Measurements from ENCODE around the gene DAD1.
A peak's percentile ranks its signal among the peaks of the same experiment; 100 is the strongest.

DAD1 gene

DNA sequence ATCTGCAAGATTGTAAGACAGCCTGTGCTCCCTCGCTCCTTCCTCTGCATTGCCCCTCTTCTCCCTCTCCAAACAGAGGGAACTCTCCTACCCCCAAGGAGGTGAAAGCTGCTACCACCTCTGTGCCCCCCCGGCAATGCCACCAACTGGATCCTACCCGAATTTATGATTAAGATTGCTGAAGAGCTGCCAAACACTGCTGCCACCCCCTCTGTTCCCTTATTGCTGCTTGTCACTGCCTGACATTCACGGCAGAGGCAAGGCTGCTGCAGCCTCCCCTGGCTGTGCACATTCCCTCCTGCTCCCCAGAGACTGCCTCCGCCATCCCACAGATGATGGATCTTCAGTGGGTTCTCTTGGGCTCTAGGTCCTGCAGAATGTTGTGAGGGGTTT, 37.4 kb downstream of the DAD1 start:
- no peak for DNase-seq (ENCODE audit: low read depth)
- no peak overlapping the region for H3K4me3 ChIP-seq (ENCODE audit: low read depth, low read length)
- in situ Hi-C loops (cut with HindIII; ENCODE audit: low sequenced_read_pairs), result no loop called here
- TF ChIP-seq, protein P1, sequence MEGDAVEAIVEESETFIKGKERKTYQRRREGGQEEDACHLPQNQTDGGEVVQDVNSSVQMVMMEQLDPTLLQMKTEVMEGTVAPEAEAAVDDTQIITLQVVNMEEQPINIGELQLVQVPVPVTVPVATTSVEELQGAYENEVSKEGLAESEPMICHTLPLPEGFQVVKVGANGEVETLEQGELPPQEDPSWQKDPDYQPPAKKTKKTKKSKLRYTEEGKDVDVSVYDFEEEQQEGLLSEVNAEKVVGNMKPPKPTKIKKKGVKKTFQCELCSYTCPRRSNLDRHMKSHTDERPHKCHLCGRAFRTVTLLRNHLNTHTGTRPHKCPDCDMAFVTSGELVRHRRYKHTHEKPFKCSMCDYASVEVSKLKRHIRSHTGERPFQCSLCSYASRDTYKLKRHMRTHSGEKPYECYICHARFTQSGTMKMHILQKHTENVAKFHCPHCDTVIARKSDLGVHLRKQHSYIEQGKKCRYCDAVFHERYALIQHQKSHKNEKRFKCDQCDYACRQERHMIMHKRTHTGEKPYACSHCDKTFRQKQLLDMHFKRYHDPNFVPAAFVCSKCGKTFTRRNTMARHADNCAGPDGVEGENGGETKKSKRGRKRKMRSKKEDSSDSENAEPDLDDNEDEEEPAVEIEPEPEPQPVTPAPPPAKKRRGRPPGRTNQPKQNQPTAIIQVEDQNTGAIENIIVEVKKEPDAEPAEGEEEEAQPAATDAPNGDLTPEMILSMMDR (IDR thresholded peaks at IDR 0.05; ENCODE audit: low read depth, low read length, missing control alignments), result no peak

DNA sequence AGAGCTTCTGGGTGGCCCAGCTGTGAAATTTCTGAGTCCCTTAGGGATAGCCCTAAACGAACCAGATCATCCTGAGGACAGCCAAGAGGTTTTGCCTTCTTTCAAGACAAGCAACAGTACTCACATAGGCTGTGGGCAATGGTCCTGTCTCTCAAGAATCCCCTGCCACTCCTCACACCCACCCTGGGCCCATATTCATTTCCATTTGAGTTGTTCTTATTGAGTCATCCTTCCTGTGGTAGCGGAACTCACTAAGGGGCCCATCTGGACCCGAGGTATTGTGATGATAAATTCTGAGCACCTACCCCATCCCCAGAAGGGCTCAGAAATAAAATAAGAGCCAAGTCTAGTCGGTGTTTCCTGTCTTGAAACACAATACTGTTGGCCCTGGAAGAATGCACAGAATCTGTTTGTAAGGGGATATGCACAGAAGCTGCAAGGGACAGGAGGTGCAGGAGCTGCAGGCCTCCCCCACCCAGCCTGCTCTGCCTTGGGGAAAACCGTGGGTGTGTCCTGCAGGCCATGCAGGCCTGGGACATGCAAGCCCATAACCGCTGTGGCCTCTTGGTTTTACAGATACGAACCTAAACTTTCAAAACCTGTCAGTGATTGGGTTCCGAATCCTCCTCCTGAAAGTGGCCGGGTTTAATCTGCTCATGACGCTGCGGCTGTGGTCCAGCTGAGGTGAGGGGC, 38.9 kb downstream of the DAD1 start:
- H3K4me3 ChIP-seq (ENCODE audit: low read depth, low read length), result no peak overlapping the region
- in situ Hi-C loops (cut with HindIII; ENCODE audit: low sequenced_read_pairs), result no loop called here
- DNase-seq (ENCODE audit: low read depth), result peak; percentile 19
- TF ChIP-seq, protein P1 (IDR thresholded peaks at IDR 0.05; ENCODE audit: low read depth, low read length, missing control alignments), result no peak

DNA sequence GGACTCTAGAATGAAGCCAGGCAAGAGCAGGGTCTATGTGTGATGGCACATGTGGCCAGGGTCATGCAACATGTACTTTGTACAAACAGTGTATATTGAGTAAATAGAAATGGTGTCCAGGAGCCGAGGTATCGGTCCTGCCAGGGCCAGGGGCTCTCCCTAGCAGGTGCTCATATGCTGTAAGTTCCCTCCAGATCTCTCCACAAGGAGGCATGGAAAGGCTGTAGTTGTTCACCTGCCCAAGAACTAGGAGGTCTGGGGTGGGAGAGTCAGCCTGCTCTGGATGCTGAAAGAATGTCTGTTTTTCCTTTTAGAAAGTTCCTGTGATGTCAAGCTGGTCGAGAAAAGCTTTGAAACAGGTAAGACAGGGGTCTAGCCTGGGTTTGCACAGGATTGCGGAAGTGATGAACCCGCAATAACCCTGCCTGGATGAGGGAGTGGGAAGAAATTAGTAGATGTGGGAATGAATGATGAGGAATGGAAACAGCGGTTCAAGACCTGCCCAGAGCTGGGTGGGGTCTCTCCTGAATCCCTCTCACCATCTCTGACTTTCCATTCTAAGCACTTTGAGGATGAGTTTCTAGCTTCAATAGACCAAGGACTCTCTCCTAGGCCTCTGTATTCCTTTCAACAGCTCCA, 39.6 kb downstream of the DAD1 start:
- TF ChIP-seq, protein P1 (IDR thresholded peaks at IDR 0.05; ENCODE audit: low read depth, low read length, missing control alignments), result no peak
- in situ Hi-C loops (cut with HindIII; ENCODE audit: low sequenced_read_pairs), result no loop called here
- DNase-seq (ENCODE audit: low read depth), result no peak
- no peak overlapping the region for H3K4me3 ChIP-seq (ENCODE audit: low read depth, low read length)

DNA sequence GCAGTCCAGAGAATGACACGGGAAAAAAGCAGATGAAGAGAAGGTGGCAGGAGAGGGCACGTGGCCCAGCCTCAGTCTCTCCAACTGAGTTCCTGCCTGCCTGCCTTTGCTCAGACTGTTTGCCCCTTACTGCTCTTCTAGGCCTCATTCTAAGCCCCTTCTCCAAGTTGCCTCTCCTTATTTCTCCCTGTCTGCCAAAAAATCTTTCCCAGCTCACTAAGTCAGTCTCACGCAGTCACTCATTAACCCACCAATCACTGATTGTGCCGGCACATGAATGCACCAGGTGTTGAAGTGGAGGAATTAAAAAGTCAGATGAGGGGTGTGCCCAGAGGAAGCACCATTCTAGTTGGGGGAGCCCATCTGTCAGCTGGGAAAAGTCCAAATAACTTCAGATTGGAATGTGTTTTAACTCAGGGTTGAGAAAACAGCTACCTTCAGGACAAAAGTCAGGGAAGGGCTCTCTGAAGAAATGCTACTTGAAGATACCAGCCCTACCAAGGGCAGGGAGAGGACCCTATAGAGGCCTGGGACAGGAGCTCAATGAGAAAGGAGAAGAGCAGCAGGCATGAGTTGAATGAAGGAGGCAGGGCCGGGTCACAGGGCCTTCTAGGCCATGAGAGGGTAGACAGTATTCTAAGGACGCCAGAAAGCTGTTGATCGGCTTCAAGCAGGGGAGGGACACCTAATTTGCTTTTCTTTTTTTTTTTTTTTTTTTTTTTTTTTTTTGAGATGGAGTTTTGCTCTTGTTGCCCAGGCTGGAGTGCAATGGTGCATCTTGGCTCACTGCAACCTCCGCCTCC, 40.9 kb downstream of the DAD1 start:
- no peak for DNase-seq (ENCODE audit: low read depth)
- in situ Hi-C loops (cut with HindIII; ENCODE audit: low sequenced_read_pairs), result no loop called here
- TF ChIP-seq, protein P1 (IDR thresholded peaks at IDR 0.05; ENCODE audit: low read depth, low read length, missing control alignments), result peak; percentile 2
- no peak overlapping the region for H3K4me3 ChIP-seq (ENCODE audit: low read depth, low read length)

DNA sequence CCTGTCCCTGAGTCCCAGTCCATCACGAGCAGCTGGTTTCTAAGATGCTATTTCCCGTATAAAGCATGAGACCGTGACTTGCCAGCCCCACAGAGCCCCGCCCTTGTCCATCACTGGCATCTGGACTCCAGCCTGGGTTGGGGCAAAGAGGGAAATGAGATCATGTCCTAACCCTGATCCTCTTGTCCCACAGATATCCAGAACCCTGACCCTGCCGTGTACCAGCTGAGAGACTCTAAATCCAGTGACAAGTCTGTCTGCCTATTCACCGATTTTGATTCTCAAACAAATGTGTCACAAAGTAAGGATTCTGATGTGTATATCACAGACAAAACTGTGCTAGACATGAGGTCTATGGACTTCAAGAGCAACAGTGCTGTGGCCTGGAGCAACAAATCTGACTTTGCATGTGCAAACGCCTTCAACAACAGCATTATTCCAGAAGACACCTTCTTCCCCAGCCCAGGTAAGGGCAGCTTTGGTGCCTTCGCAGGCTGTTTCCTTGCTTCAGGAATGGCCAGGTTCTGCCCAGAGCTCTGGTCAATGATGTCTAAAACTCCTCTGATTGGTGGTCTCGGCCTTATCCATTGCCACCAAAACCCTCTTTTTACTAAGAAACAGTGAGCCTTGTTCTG, 41.6 kb downstream of the DAD1 start:
- no peak for DNase-seq (ENCODE audit: low read depth)
- TF ChIP-seq, protein P1 (IDR thresholded peaks at IDR 0.05; ENCODE audit: low read depth, low read length, missing control alignments), result no peak
- in situ Hi-C loops (cut with HindIII; ENCODE audit: low sequenced_read_pairs), result no loop called here
- H3K4me3 ChIP-seq (ENCODE audit: low read depth, low read length), result no peak overlapping the region

DNA sequence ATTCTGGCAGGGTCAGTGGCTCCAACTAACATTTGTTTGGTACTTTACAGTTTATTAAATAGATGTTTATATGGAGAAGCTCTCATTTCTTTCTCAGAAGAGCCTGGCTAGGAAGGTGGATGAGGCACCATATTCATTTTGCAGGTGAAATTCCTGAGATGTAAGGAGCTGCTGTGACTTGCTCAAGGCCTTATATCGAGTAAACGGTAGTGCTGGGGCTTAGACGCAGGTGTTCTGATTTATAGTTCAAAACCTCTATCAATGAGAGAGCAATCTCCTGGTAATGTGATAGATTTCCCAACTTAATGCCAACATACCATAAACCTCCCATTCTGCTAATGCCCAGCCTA, 42.3 kb downstream of the DAD1 start:
- in situ Hi-C loops (cut with HindIII; ENCODE audit: low sequenced_read_pairs), result no loop called here
- TF ChIP-seq, protein P1 (IDR thresholded peaks at IDR 0.05; ENCODE audit: low read depth, low read length, missing control alignments), result no peak
- no peak overlapping the region for H3K4me3 ChIP-seq (ENCODE audit: low read depth, low read length)
- no peak for DNase-seq (ENCODE audit: low read depth)
